ENCODE data around the gene ZDHHC11B.

- TF ChIP-seq TAF1 (IDR thresholded peaks at IDR 0.05; ENCODE audit: low read depth) (no peak), TCF12 (IDR thresholded peaks at IDR 0.05; ENCODE audit: low read depth) (no peak), FOXM1 (IDR thresholded peaks at IDR 0.05; ENCODE audit: borderline replicate concordance, low read depth) (no peak), RAD21 (IDR thresholded peaks at IDR 0.05; ENCODE audit: low read depth) (no peak), YY1 (IDR thresholded peaks at IDR 0.05; ENCODE audit: low read depth) (no peak), CEBPB (IDR thresholded peaks at IDR 0.05) (no peak), MAX (IDR thresholded peaks at IDR 0.05) (no peak), USF1 (IDR thresholded peaks at IDR 0.05) (no peak), EP300 (IDR thresholded peaks at IDR 0.05; ENCODE audit: borderline replicate concordance) (no peak), NFIC (IDR thresholded peaks at IDR 0.05) (no peak), EGR1 (IDR thresholded peaks at IDR 0.05) (no peak)
Observed at GRCh38 chr5:776862-777711, 7.4 kb downstream of the ZDHHC11B start.
